ENCODE data around the gene PTPRM. TPM values are rescaled to one million over a fixed set of nuclear protein-coding genes. Genes with fewer than 3 reads are reported as not detected.

Gene PTPRM
- total RNA-seq, 1 experiment from 2014 or later = 6.2 TPM

GRCh38 chr18:7576685-7577084, 9.6 kb downstream of the PTPRM start:
- no peak overlapping the region for H4K5ac ChIP-seq (ENCODE audit: insufficient read length, low read depth, low read length)
- Mint-ChIP-seq H3K4me3 (no peak overlapping the region), H3K27ac (no peak overlapping the region), H3K9me3 (no peaks in the 10 kb centered on the region), H3K27me3 (ENCODE audit: low read depth) (no peaks in the 10 kb centered on the region), H3K36me3 (ENCODE audit: insufficient read depth in 1 of 3, low read depth in 3 of 3) (no peaks in the 10 kb centered on the region), H3K4me1 (peaks cover 25 to 40% of the 10 kb centered on the region in 2 experiments)
- TF ChIP-seq, protein P1, sequence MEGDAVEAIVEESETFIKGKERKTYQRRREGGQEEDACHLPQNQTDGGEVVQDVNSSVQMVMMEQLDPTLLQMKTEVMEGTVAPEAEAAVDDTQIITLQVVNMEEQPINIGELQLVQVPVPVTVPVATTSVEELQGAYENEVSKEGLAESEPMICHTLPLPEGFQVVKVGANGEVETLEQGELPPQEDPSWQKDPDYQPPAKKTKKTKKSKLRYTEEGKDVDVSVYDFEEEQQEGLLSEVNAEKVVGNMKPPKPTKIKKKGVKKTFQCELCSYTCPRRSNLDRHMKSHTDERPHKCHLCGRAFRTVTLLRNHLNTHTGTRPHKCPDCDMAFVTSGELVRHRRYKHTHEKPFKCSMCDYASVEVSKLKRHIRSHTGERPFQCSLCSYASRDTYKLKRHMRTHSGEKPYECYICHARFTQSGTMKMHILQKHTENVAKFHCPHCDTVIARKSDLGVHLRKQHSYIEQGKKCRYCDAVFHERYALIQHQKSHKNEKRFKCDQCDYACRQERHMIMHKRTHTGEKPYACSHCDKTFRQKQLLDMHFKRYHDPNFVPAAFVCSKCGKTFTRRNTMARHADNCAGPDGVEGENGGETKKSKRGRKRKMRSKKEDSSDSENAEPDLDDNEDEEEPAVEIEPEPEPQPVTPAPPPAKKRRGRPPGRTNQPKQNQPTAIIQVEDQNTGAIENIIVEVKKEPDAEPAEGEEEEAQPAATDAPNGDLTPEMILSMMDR (conservative IDR thresholded peaks at IDR 0.05) = no peak
- no peak overlapping the region for H3K9ac ChIP-seq (ENCODE audit: extremely low read depth, insufficient read length, low read length)
- no peak overlapping the region for H3K18ac ChIP-seq (ENCODE audit: insufficient read length, low read depth, low read length)
- no peak overlapping the region for H3T11ph ChIP-seq (ENCODE audit: low read length)
- no peaks in the 10 kb centered on the region for H3K23me2 ChIP-seq (ENCODE audit: insufficient read length, low read depth, low read length, poor library complexity, severe bottlenecking)
- H3K9me3 ChIP-seq (ENCODE audit: control insufficient read depth, low read depth, low read length) = no peaks in the 10 kb centered on the region
- no peak overlapping the region for H3K14ac ChIP-seq (ENCODE audit: insufficient read depth, low read length)
- no peak overlapping the region for H2BK120ac ChIP-seq (ENCODE audit: low read depth, low read length, poor library complexity, severe bottlenecking)
- no peak overlapping the region for H2AK5ac ChIP-seq (ENCODE audit: insufficient read length, low read length)
- no peak for DNase-seq
- no peak overlapping the region for H2AFZ ChIP-seq (ENCODE audit: low read length)
- H3K4ac ChIP-seq (ENCODE audit: low read depth, low read length) = no peak overlapping the region
- H3K79me1 ChIP-seq (ENCODE audit: insufficient read depth, low read depth, low read length, poor library complexity, severe bottlenecking) = no peaks in the 10 kb centered on the region
- no peak overlapping the region for H2BK5ac ChIP-seq (ENCODE audit: insufficient read length, low read length)
- no peaks in the 10 kb centered on the region for H3K27me3 ChIP-seq (ENCODE audit: insufficient read depth, low read length)
- H2BK12ac ChIP-seq (ENCODE audit: insufficient read length, low read depth, low read length) = no peak overlapping the region
- H4K20me1 ChIP-seq (ENCODE audit: control insufficient read depth, insufficient read depth, insufficient read length) = no peaks in the 10 kb centered on the region
- H4K91ac ChIP-seq (ENCODE audit: insufficient read length, low read depth, low read length) = no peak overlapping the region
- no peak overlapping the region for H2BK20ac ChIP-seq (ENCODE audit: low read depth, low read length, poor library complexity, severe bottlenecking)
- H2BK15ac ChIP-seq (ENCODE audit: low read depth, low read length) = no peak overlapping the region
- H3K79me2 ChIP-seq (ENCODE audit: insufficient read depth, low read length) = no peaks in the 10 kb centered on the region
- no peak overlapping the region for H3K23ac ChIP-seq (ENCODE audit: insufficient read length, low read depth, low read length)
- no peak overlapping the region for H3K4me2 ChIP-seq (ENCODE audit: insufficient read depth, insufficient read length, low read length)
- no peak overlapping the region for H3K56ac ChIP-seq (ENCODE audit: insufficient read length, low read depth, low read length)
- no peak overlapping the region for H4K8ac ChIP-seq (replicated peaks; ENCODE audit: insufficient read length, low read depth, low read length)
- no peak overlapping the region for H3K27ac ChIP-seq (ENCODE audit: insufficient read length, low read depth, low read length)
- peaks cover 2% of the 10 kb centered on the region; the same call in 1 of the 2 replicates for H3K4me1 ChIP-seq (ENCODE audit: insufficient read depth, low read length)
